HG03175 (cell line): ENCODE data around the gene PGM5.

ENCODE experiments used
- ATAC-seq: cut with Tn5 transposase; IDR thresholded peaks from one replicate; pipeline ENCODE4 v1.9.1; 2021; ENCODE audit warnings: mild to moderate bottlenecking, moderate library complexity; ENCODE audit not compliant: unreplicated experiment

Gene PGM5

GRCh38 chr9:68431307-68431706, 74.9 kb downstream of the PGM5 start:
- no peak for ATAC-seq

GRCh38 chr9:68433531-68434110, 77.2 kb downstream of the PGM5 start:
- no peak for ATAC-seq

- ATAC-seq = no peak
Measured at GRCh38 chr9:68437785-68438184, 81.4 kb downstream of the PGM5 start.

GRCh38 chr9:68443624-68444023, 87.2 kb downstream of the PGM5 start:
- no peak for ATAC-seq

- no peak for ATAC-seq
Measured at GRCh38 chr9:68446836-68447235, 90.4 kb downstream of the PGM5 start.

GRCh38 chr9:68447611-68448010, 91.2 kb downstream of the PGM5 start:
- ATAC-seq = no peak

DNA sequence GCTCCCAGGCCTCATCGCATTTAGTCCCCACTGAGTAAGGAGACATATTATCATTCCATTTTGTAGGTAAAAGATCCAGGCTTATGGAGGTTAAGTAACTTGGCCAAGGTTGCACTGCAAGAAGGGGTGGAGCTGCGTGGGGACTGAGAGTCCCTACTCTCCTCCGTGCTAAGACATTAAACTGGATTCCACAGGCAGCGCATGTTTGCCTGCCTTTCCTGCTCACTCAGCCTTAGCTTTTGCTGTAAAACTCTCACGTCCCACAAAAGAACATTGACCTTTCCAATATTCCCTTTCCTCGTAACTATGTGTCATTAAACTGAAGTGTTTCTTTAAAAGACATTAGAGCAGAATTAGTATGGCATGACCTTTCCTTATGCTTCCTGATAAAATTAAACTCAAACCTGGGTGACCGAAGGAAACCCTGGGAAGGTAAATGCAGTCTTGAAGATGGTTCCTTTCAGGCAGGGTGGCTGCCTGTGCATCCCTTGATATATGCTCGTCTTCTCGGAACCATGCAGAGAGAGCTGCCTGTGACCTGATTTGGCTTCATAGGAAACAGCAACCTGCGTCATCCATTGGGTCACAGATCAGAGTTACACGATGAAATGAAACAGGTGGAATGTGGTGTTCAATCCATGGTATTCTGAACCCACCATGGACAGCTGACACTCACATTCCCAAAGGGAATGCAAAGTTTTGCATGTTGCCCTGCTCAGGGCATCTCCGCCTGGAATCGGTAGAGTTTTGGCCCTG, 98.3 kb downstream of the PGM5 start:
- no peak for ATAC-seq

GRCh38 chr9:68455451-68455850, 99.0 kb downstream of the PGM5 start:
- no peak for ATAC-seq

- no peak for ATAC-seq
Measured at GRCh38 chr9:68457803-68458202, 101.4 kb downstream of the PGM5 start.

- no peak for ATAC-seq
Measured at GRCh38 chr9:68458918-68459317, 102.5 kb downstream of the PGM5 start.

- no peak for ATAC-seq
Measured at GRCh38 chr9:68462105-68462775, 105.8 kb downstream of the PGM5 start.

GRCh38 chr9:68470067-68470466, 113.7 kb downstream of the PGM5 start:
- no peak for ATAC-seq

DNA sequence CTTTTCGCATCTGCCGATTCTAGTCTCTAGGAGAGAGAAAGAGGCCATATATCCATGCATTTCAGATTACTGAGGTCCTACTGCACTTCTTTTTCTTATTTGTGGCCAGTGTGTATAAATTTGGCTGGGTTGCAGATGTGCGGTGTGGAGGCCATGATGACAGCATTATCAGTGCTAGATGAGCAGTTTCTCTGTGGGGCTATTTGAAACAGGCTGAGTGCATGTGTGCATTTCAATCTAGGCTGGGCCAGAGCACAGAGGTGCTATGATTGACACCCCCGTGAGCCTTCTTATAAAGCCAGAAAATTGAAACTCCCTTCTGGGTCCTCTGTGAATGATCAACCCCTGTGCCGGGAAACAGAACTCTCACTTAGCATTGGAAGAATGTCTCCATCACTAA, 114.2 kb downstream of the PGM5 start:
- ATAC-seq = no peak

- ATAC-seq = no peak
Measured at GRCh38 chr9:68472119-68472518, 115.7 kb downstream of the PGM5 start.

- no peak for ATAC-seq
Measured at GRCh38 chr9:68473790-68474189, 117.4 kb downstream of the PGM5 start.

DNA sequence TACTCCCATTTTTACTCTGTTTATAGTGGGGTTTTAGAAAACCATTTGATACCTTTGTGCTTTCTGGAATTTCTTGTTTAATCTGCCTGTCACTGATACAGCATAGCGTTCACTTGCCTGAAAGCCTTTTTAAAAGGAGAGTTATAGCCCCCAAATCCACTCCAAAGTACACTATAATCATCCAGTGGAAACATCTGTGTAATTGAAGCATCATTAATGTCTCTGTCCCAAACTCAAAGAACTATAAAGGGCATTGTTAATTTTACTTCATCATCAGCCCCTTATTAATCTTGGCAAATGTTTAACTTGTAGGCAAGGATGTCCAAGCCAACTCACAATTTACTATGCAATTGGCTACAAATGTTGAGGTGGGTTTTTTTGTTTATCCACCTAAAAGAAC, 120.0 kb downstream of the PGM5 start:
- ATAC-seq = no peak

GRCh38 chr9:68476847-68477246, 120.4 kb downstream of the PGM5 start:
- no peak for ATAC-seq

DNA sequence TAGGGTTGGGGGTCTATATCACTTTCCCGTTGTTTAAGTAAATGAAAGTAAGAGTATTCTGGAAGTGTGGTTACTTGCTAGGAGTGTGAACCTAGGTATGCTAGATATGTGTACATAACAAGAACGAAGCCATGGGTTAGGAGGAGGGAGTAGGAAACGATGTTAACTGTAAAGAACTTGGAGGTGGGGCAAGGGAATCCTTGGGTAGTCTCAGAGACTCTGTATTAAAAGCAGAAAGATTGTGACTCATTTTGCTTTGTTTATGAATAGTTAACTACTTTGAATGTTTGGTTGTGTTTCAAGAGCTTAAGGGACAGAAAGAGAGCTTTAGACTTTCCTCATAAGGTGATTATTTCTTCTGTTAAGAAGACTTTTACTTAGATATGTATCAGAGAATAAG, 124.4 kb downstream of the PGM5 start:
- no peak for ATAC-seq

DNA sequence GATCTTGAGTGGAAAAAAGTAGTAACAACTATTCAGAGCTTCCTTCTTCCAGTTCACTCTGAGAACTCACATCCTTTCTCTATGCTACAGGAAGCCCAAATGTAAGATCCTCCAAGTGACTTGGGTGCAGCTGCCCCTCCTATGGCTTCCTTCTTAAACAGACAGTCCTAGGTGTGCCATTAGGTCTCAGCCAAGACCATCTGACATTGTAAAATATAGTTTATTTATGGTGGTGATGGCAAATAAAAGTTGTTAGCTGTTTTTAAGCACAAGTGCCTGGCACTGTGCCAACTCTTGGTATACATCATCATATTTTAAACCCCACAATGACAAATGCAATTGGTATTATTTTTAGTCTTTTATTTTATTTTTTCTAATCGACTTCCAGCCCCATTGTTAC, 126.1 kb downstream of the PGM5 start:
- no peak for ATAC-seq

DNA sequence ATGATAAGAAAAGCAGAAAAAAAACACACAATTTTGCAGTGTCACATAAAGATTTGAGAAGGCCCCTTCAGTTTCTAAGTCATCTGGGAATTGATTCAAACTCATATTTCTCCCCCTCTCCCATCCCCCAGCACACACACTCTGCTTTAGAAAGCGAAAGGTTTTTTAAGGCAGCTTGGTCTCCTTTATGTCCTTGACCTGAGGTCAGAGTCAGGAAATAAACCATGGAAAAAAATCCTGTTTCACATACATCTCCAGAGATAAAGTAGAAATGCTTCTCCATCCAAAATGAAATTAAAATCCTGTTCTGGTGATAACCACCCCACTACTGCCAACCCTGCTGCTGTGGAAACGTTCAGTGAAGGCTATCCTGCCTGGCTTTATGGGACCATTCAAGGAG, 131.7 kb downstream of the PGM5 start:
- ATAC-seq = no peak

DNA sequence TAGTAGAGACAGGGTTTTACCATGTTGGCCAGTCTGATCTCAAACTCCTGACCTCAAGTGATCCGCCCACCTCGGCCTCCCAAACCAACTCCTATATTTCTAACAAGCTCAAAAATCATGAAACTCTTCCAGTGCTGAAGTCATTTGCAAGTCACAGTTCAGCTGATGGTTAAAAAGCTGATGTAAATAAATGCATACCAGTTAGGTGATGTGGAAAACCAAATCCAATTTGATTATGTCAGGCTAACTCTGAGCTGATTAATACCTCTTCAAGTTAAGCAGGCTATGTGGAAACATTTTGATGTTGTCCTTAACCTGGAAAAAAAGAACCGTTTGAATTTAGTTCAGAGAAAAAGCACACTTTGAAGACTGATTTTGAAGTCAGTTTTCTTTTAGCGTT, 133.2 kb downstream of the PGM5 start:
- no peak for ATAC-seq

GRCh38 chr9:68492806-68493205, 136.4 kb downstream of the PGM5 start:
- ATAC-seq = no peak
